GM12878 (cell line): ENCODE measurements around the gene BICRA. TPM values are rescaled to one million over a fixed set of nuclear protein-coding genes. Genes with fewer than 3 reads are reported as not detected.
"Not testable (repeated sequence)": the region's sequence is repeated elsewhere in the genome, so short reads cannot be mapped to it uniquely, and the experiment has no call there.

ENCODE experiments used
- ATAC-seq: fragments of 200-7000 bp; cut with Tn5 transposase; 3 replicates; pipeline ENCODE4 v1.9.1; 2020; ENCODE audit warnings: mild to moderate bottlenecking, moderate library complexity
- BruUV-seq: library from RNA; stranded (reverse); fragments of 400-500 nt; replicated peaks from 2 replicates; lab custom pipeline; 2021; lab: Mats Ljungman, UMichigan
- CTCF ChIA-PET: fragments of 300-600 bp; sonication (Branson Sonifier 250); formaldehyde crosslinking; extraction: SDS; loops from one replicate; lab custom pipeline; 2021; ENCODE audit warnings: inconsistent platforms; lab: Yijun Ruan, JAX
- POLR2A ChIA-PET: fragments of 350-600 bp; formaldehyde crosslinking; extraction: SDS; loops from one replicate; lab custom pipeline; 2021; ENCODE audit warnings: inconsistent platforms; lab: Charles Lee
- RAD21 ChIA-PET: fragments of 300-600 bp; sonication (Branson Sonifier 250); formaldehyde crosslinking; loops from one replicate; lab custom pipeline; 2023; ENCODE audit warnings: antibody characterized with exemption; ENCODE audit not compliant: unreplicated experiment; lab: Charles Lee
- SMC1A ChIA-PET: fragments of 300-600 bp; sonication (Branson Sonifier 250); formaldehyde crosslinking; loops from one replicate; lab custom pipeline; 2023; ENCODE audit not compliant: unreplicated experiment, uncharacterized antibody; lab: Charles Lee
- DNase-seq: peaks from one replicate; pipeline ENCODE4 v3.0.0-alpha.2; 2011; ENCODE audit warnings: low read depth, low spot score
- FAIRE-seq: peaks from 3 replicates; lab custom pipeline; 2011; peaks lifted over from hg19 to GRCh38; lab: Jason Lieb, UNC
- H2AFZ ChIP-seq: 2 replicates; pipeline ENCODE4 v1.6.0; 2011; ENCODE audit warnings: low read depth, low read length, control low read depth; ENCODE audit not compliant: control insufficient read depth
- H3K27ac ChIP-seq: 2 replicates; pipeline ENCODE4 v1.5.1; 2011; ENCODE audit warnings: control low read depth; ENCODE audit not compliant: control insufficient read depth, insufficient read depth
- H3K27me3 ChIP-seq, 2 experiments: replicated peaks in 1 of 2; 2 replicates each; pipeline versions ENCODE4 v1.6.0 to v1.6.1; 2011; ENCODE audit warnings: low read length in 1 of 2; ENCODE audit not compliant: control insufficient read depth in 2 of 2, insufficient read depth in 2 of 2
- H3K36me3 ChIP-seq, 2 experiments: 2 replicates each; pipeline ENCODE4 v1.5.1; 2011; ENCODE audit warnings: low read length in 1 of 2; ENCODE audit not compliant: control insufficient read depth in 2 of 2, insufficient read depth in 2 of 2
- H3K4me1 ChIP-seq: 2 replicates; pipeline ENCODE4 v1.6.1; 2011; ENCODE audit warnings: mild to moderate bottlenecking, low read length, moderate library complexity, mixed read lengths; ENCODE audit not compliant: control insufficient read depth, insufficient read depth
- H3K4me2 ChIP-seq: 2 replicates; pipeline ENCODE4 v1.6.0; 2011; ENCODE audit warnings: control low read depth; ENCODE audit not compliant: control insufficient read depth, insufficient read depth
- H3K4me3 ChIP-seq: fragments of 200-600 bp; sonication (generic); 2 replicates; pipeline ENCODE4 v1.5.1; 2016
- H3K79me2 ChIP-seq: 2 replicates; pipeline ENCODE4 v1.6.0; 2011; ENCODE audit warnings: low read length; ENCODE audit not compliant: control insufficient read depth, insufficient read depth
- H3K9ac ChIP-seq: 2 replicates; pipeline ENCODE4 v1.8.0; 2011; ENCODE audit warnings: low read length, control low read depth, mixed read lengths; ENCODE audit not compliant: control insufficient read depth, insufficient read depth
- H3K9me3 ChIP-seq: replicated peaks from 3 replicates; pipeline ENCODE4 v1.5.1; 2011; ENCODE audit warnings: mild to moderate bottlenecking, low read length; ENCODE audit not compliant: control insufficient read depth, insufficient read depth
- H4K20me1 ChIP-seq: 2 replicates; pipeline ENCODE4 v1.6.0; 2011; ENCODE audit not compliant: control insufficient read depth, insufficient read depth
- ASH2L ChIP-seq: fragments of 300-600, 200-600 bp; sonication (generic); IDR thresholded peaks from 2 replicates; pipeline ENCODE4 v1.6.1; 2017; ENCODE audit warnings: low read depth, mild to moderate bottlenecking, borderline replicate concordance
- ATF7 ChIP-seq: fragments of 450-650 bp; IDR thresholded peaks from 2 replicates; pipeline ENCODE4 v1.6.1; 2016; ENCODE audit warnings: low read depth, mild to moderate bottlenecking
- CBX5 ChIP-seq: sonication (generic); IDR thresholded peaks from 2 replicates; pipeline ENCODE4 v1.6.1; 2016; ENCODE audit warnings: low read depth, moderate library complexity, mild to moderate bottlenecking, inconsistent platforms
- CEBPB ChIP-seq, 2 experiments: fragments of 150-350 bp in 1 of 2; IDR thresholded peaks; 2 replicates each; pipeline ENCODE4 v1.6.1; 2012 to 2014; ENCODE audit warnings: low read depth in 2 of 2, low read length in 2 of 2, borderline replicate concordance in 1 of 2, inconsistent platforms in 1 of 2
- FOS ChIP-seq: IDR thresholded peaks from 3 replicates; pipeline ENCODE4 v1.6.1; 2011; ENCODE audit warnings: borderline replicate concordance; ENCODE audit not compliant: insufficient read length; ENCODE audit errors: extremely low read depth
- HDAC6 ChIP-seq: fragments of 200-600 bp; sonication (generic); IDR thresholded peaks from one replicate; pipeline ENCODE4 v1.8.0; 2017; ENCODE audit warnings: antibody characterized with exemption; ENCODE audit not compliant: unreplicated experiment
- IKZF2 ChIP-seq, 2 experiments: fragments of 450-650 bp; IDR thresholded peaks; 2 replicates each; pipeline ENCODE4 v1.6.1; 2017; ENCODE audit warnings: mild to moderate bottlenecking in 2 of 2, moderate library complexity in 2 of 2
- KLF5 ChIP-seq: fragments of 450-650 bp; IDR thresholded peaks from 2 replicates; pipeline ENCODE4 v1.6.1; 2014; ENCODE audit warnings: mild to moderate bottlenecking; ENCODE audit not compliant: partially characterized antibody
- SP1 ChIP-seq: IDR thresholded peaks from one replicate; pipeline ENCODE4 v1.6.1; 2011; ENCODE audit warnings: low read depth, low read length
- TCF12 ChIP-seq: IDR thresholded peaks from 2 replicates; pipeline ENCODE4 v1.6.1; 2011; ENCODE audit warnings: low read depth, mild to moderate bottlenecking, low read length
- ZSCAN29 ChIP-seq: fragments of 450-650 bp; IDR thresholded peaks from 2 replicates; pipeline ENCODE4 v1.6.1; 2017; ENCODE audit warnings: mild to moderate bottlenecking, moderate library complexity
- WGBS: methylation state at CpG from one replicate; pipeline ENCODE4 v1.1.6; 2016; ENCODE audit warnings: low lambda C conversion rate; ENCODE audit not compliant: insufficient replicate concordance, insufficient coverage; ENCODE audit errors: missing lambda C conversion rate; 5-methylcytosine and 5-hydroxymethylcytosine counted together
- in situ Hi-C: fragments of 300-500 bp; cut with MboI; formaldehyde crosslinking; loops from 9 replicates; pipeline ENCODE4 v1.14.3; 2018; ENCODE audit warnings: mixed read lengths
- intact Hi-C: fragments of 100-400 bp; cut with micrococcal nuclease; formaldehyde crosslinking; loops from one replicate; pipeline ENCODE4 v1.14.2; 2022; ENCODE audit not compliant: unreplicated experiment
- polyA plus RNA-seq, 11 experiments: library from polyadenylated mRNA; depleted of rRNA in 4 of 11; unstranded in 6 of 11; stranded (reverse) in 5 of 11; fragments of >200 nt; fragmentation: Nextera tagmentation in 4 of 11; fragmentation: Illumina TruSeq in 1 of 11; extraction: Ambion mirVana in 4 of 11; extraction: Trizol in 1 of 11; gene quantifications; 1 replicate in 1 of 11; 2 replicates in 10 of 11; pipeline versions ENCODE4 v1.2.1 to v1.2.3, GENCODE V29; 2011 to 2016; ENCODE audit warnings: inconsistent platforms in 2 of 11, missing spikeins in 2 of 11, low read depth in 1 of 11
- total RNA-seq, 4 experiments: library from RNA; depleted of rRNA in 3 of 4; stranded (reverse); fragments of >200 nt in 3 of 4; fragmentation: Illumina TruSeq in 1 of 4; extraction: Trizol in 1 of 4; gene quantifications; 2 replicates each; pipeline versions ENCODE4 v1.2.1 to v1.2.3, GENCODE V29; 2013 to 2021
- TF ChIP-seq, protein P1 (sequence below): fragments of 450-650 bp; IDR thresholded peaks from 2 replicates; pipeline ENCODE4 v1.6.1; 2017; ENCODE audit warnings: mild to moderate bottlenecking, low read depth, inconsistent platforms; ENCODE audit not compliant: poor library complexity, severe bottlenecking

Gene BICRA
- total and polyA plus RNA-seq, 10 of the 15 experiments (the other 5 are each of a cell fraction or from before 2014, with no cell fraction given) = 0.11 to 15.3 (median 1.3) TPM

DNA sequence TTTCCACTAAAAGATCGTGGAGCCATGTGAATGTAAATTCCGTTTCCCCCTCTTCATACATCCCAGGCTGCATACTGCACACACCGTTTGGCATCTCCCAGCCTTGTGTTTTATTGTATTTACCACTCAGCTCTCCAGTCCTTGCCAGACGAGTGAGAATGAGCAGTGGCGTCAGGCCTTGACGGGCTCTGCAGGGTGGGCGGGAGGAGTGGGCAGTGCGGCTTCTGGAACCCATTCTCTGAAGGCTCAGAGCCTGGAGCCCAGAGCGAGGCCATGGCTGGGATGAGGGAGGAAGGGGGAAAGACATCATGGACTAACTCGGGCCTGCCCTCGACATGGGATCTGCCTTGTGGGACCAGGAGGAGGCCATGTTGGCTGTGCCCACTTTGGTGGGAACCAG is 25.1 kb downstream of the BICRA start:
- Histone ChIP-seq H3K79me2 (peaks cover 10% of the 10 kb centered on the region), H3K27me3 (no peaks in the 10 kb centered on the region), H3K36me3 (no peaks in the 10 kb centered on the region; a peak in 1 of 4 replicates), H3K9ac (no peak overlapping the region), H3K9me3 (no peaks in the 10 kb centered on the region), H4K20me1 (no peaks in the 10 kb centered on the region), H2AFZ (no peak overlapping the region), H3K4me3 (no peak overlapping the region), H3K4me2 (no peak overlapping the region), H3K27ac (no peak overlapping the region), H3K4me1 (peaks cover 3% of the 10 kb centered on the region; the same call in 1 of the 2 replicates)
- ChIA-PET RAD21 (no interaction called here), SMC1A (no interaction called here), POLR2A (no interaction called here), CTCF (interaction anchor here (1.0 kb wide), 1 partner anchor 74 kb away, joined by 4 read pairs; no protein-coding TSS in a partner anchor)
- no peak for DNase-seq
- 90% methylated on average over 7 of the region's 11 CpGs for WGBS
- no peak for FAIRE-seq
- in situ Hi-C loops (no loop called here), intact Hi-C loops (no loop called here)
- no peak for ATAC-seq
- TF ChIP-seq TCF12 (no peak), KLF5 (no peak), ASH2L (no peak), HDAC6 (no peak), SP1 (no peak), ZSCAN29 (no peak), IKZF2 (IDR thresholded peaks at IDR 0.05) (no peak), FOS (no peak), ATF7 (no peak), CBX5 (no peak), CEBPB (IDR thresholded peaks at IDR 0.05; ENCODE audit: borderline replicate concordance in 1 of 2, low read depth in 2 of 2, low read length in 2 of 2) (no peak)
- TF ChIP-seq, protein P1, sequence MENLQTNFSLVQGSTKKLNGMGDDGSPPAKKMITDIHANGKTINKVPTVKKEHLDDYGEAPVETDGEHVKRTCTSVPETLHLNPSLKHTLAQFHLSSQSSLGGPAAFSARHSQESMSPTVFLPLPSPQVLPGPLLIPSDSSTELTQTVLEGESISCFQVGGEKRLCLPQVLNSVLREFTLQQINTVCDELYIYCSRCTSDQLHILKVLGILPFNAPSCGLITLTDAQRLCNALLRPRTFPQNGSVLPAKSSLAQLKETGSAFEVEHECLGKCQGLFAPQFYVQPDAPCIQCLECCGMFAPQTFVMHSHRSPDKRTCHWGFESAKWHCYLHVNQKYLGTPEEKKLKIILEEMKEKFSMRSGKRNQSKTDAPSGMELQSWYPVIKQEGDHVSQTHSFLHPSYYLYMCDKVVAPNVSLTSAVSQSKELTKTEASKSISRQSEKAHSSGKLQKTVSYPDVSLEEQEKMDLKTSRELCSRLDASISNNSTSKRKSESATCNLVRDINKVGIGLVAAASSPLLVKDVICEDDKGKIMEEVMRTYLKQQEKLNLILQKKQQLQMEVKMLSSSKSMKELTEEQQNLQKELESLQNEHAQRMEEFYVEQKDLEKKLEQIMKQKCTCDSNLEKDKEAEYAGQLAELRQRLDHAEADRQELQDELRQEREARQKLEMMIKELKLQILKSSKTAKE = no peak
- no TSS peak for BruUV-seq

DNA sequence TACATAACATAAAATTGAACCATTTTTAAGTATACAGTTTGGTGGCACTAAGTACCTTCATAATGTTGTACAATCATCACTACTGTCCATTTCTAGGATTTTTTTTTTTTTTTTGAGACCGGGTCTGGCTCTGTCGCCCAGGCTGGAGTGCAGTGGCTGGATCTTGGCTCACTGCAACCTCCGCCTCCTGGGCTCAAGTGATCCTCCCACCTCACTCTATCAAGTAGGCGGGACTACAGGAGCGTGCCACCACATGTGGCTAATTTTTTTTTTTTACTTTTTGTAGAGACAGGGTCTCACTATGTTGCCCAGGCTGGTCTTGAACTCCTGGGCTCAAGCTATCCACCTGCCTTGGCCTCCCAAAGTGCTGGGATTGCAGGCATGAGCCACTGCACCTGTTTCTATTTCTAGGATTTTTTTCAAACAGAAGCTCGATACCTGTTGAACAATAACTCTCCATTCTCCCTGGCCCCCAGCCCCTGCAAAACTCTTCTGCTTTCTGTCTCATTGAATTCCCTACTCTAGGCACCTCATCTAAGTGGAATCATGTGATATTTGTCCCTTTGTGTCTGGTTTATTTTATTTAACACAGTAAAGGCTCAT is 26.3 kb downstream of the BICRA start:
- CTCF ChIA-PET = interaction anchor here (1.2 kb wide), 1 partner anchor 63 kb away, joined by 4 read pairs; no protein-coding TSS in a partner anchor
- POLR2A ChIA-PET = interaction anchor here (0.6 to 1.2 kb wide), 2 partner anchors 41 to 48 kb away, joined by 3 to 6 read pairs; no protein-coding TSS in a partner anchor
- ATAC-seq, H3K79me2 ChIP-seq, FAIRE-seq, H2AFZ ChIP-seq, H3K9ac ChIP-seq, in situ Hi-C loops, intact Hi-C loops, RAD21 ChIA-PET, H3K9me3 ChIP-seq, H3K27me3 ChIP-seq, H4K20me1 ChIP-seq, BruUV-seq, H3K4me3 ChIP-seq, H3K4me2 ChIP-seq, H3K36me3 ChIP-seq, DNase-seq, H3K27ac ChIP-seq, H3K4me1 ChIP-seq: not testable (repeated sequence)
- SMC1A ChIA-PET = interaction anchor here (1.4 to 1.5 kb wide), 2 partner anchors 25 to 76 kb away, joined by 3 read pairs; no protein-coding TSS in a partner anchor
- 80% methylated on average over 3 of the region's 6 CpGs for WGBS
